ENCODE measurements around the gene GAPDH.

DNA sequence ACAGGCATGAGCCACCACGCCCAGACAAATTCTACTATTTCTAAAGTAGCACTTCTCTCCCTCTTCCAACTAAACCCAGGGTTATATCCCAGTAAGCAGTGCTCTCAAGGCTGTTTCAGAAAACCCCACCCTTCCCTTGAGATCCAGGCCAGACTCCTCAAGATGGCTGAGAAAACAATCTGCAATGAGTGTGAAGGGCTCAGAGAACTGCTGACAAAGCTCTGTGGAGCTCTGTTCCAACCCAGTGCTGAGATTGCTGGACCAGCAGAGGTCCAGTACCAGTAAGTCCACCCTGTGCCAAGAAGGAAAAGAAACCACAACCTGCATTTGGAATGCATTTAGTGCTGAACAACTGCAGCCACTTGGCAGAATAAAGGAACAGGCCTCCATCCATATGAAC is 25.2 kb downstream of the GAPDH start:
- no peak for TF ChIP-seq EP300 (IDR thresholded peaks at IDR 0.05)
- TF ChIP-seq, protein P1, sequence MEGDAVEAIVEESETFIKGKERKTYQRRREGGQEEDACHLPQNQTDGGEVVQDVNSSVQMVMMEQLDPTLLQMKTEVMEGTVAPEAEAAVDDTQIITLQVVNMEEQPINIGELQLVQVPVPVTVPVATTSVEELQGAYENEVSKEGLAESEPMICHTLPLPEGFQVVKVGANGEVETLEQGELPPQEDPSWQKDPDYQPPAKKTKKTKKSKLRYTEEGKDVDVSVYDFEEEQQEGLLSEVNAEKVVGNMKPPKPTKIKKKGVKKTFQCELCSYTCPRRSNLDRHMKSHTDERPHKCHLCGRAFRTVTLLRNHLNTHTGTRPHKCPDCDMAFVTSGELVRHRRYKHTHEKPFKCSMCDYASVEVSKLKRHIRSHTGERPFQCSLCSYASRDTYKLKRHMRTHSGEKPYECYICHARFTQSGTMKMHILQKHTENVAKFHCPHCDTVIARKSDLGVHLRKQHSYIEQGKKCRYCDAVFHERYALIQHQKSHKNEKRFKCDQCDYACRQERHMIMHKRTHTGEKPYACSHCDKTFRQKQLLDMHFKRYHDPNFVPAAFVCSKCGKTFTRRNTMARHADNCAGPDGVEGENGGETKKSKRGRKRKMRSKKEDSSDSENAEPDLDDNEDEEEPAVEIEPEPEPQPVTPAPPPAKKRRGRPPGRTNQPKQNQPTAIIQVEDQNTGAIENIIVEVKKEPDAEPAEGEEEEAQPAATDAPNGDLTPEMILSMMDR (IDR thresholded peaks at IDR 0.05): no peak

Measured in A549 (cell line).